Measurements from ENCODE around the gene ZNF518B.
A peak's percentile ranks its signal among the peaks of the same experiment; 100 is the strongest.

ZNF518B gene, protein sequence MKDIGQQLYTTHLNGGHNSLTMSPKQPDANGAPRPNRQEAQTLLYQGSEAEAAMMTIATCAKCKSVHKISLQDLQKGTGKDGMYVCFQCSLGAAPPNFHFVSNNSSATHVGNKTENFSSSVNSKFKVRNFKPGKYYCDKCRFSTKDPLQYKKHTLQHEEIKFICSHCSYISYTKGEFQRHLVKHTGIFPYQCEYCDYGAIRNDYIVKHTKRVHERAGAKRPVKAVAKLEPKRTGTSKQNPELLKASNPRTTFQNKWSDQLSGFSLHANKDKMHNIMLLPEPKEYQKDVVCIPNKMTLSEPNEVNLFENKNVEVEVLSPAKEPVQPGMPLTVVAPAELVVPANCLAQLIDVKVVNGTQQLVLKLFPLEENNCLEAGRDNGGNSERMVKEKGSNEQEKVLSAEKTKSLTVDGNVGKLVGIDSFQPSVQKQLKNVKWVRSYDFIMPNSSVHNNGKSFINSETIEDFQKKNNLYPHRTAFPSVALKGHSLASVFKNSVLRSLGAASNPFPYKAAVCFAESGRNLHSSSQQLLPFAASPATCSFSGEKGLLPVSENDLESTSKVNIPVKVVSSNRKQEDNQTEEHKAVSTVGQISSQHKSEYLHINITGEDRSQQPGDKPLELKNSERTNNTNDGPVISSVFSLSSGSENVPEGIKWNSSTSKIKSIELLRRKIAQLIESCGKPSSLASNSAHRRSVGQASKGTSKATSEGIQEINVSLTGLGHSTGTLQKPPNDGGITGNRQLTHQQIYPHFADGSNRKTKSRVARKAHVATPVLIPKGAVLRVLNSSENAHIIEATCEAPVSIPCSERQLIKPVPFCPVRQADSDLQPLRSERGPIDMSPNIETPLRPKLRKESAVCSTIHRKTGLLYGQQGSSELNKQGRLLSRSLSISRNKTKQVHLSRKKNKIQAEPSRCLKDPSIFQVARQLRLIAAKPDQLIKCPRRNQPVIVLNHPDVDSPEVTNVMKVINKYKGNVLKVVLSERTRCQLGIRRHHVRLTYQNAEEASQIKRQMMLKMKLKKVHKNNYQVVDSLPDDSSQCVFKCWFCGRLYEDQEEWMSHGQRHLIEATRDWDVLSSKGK

GRCh38 chr4:10457255-10457801 lies at the start of gene ZNF518B:
Gene ZNF518B, minus strand, starts transcription at chr4:10457426. Its CDS starts 11,098 bp downstream, at chr4:10446328.
- H3K36me3 ChIP-seq (replicated peaks), result peaks cover 14% of the 10 kb centered on the region
- peak; percentile 28 for DNase-seq
- H3K27ac ChIP-seq, result peak within 1 kb of the TSS; percentile 59
- H3K27me3 ChIP-seq (replicated peaks), result peaks cover 5% of the 10 kb centered on the region
- in situ Hi-C loops (cut with HindIII; ENCODE audit: low pct_ligation_motif_present, low sequenced_read_pairs), result no loop called here
- peak within 1 kb of the TSS; percentile 68 for H3K4me3 ChIP-seq (ENCODE audit: low read depth, low read length)
- TF ChIP-seq, protein P1, sequence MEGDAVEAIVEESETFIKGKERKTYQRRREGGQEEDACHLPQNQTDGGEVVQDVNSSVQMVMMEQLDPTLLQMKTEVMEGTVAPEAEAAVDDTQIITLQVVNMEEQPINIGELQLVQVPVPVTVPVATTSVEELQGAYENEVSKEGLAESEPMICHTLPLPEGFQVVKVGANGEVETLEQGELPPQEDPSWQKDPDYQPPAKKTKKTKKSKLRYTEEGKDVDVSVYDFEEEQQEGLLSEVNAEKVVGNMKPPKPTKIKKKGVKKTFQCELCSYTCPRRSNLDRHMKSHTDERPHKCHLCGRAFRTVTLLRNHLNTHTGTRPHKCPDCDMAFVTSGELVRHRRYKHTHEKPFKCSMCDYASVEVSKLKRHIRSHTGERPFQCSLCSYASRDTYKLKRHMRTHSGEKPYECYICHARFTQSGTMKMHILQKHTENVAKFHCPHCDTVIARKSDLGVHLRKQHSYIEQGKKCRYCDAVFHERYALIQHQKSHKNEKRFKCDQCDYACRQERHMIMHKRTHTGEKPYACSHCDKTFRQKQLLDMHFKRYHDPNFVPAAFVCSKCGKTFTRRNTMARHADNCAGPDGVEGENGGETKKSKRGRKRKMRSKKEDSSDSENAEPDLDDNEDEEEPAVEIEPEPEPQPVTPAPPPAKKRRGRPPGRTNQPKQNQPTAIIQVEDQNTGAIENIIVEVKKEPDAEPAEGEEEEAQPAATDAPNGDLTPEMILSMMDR (IDR thresholded peaks at IDR 0.05; ENCODE audit: low read depth, low read length, missing control alignments), result no peak

GRCh38 chr4:10506077-10506476 lies 48.9 kb upstream of the ZNF518B start:
- in situ Hi-C loops (cut with HindIII; ENCODE audit: low pct_ligation_motif_present, low sequenced_read_pairs), result no loop called here
- no peaks in the 10 kb centered on the region for H3K36me3 ChIP-seq (replicated peaks)
- no peaks in the 10 kb centered on the region for H3K27me3 ChIP-seq (replicated peaks)
- DNase-seq, result no peak
- H3K27ac ChIP-seq, result no peak overlapping the region
- TF ChIP-seq, protein P1 (IDR thresholded peaks at IDR 0.05; ENCODE audit: low read depth, low read length, missing control alignments), result no peak
- H3K4me3 ChIP-seq (ENCODE audit: low read depth, low read length), result no peak overlapping the region

DNA sequence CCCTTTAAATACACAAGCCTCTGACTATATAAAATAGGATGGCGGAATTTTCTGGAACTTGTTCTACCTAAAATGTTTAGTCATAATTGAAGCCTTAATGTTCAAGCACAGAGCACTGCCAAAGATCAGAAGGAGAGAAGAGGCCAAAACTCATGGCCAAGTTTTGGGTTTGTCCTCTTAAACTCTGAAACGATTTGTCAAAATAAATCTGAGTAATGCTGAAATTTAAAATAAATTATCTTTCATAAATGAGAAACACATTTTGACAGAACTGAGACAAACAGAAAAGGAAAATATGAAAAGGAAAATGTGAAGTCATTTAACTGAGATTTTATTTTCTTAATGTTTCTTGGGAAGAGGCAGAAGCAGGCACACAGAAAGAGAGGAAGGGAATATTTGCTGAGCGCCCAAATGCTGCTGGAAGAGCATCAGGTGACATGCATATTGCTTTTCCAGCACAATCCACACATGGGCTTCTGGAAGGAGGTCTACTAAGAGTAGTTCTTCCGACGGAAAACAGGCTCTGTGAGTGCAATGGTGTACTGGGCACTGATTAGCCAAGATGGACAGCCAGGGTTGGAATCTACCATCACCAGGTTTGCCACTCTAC lies 47.4 kb upstream of the ZNF518B start:
- no peaks in the 10 kb centered on the region for H3K36me3 ChIP-seq (replicated peaks)
- in situ Hi-C loops (cut with HindIII; ENCODE audit: low pct_ligation_motif_present, low sequenced_read_pairs), result no loop called here
- TF ChIP-seq, protein P1 (IDR thresholded peaks at IDR 0.05; ENCODE audit: low read depth, low read length, missing control alignments), result no peak

GRCh38 chr4:10502717-10503116 lies 45.5 kb upstream of the ZNF518B start:
- DNase-seq, result no peak
- TF ChIP-seq, protein P1 (IDR thresholded peaks at IDR 0.05; ENCODE audit: low read depth, low read length, missing control alignments), result no peak
- no peaks in the 10 kb centered on the region for H3K36me3 ChIP-seq (replicated peaks)
- no peaks in the 10 kb centered on the region for H3K27me3 ChIP-seq (replicated peaks)
- no peak overlapping the region for H3K4me3 ChIP-seq (ENCODE audit: low read depth, low read length)
- no peak overlapping the region for H3K27ac ChIP-seq
- in situ Hi-C loops (cut with HindIII; ENCODE audit: low pct_ligation_motif_present, low sequenced_read_pairs), result no loop called here

More for the DNA sequence above, 47.4 kb upstream of the ZNF518B start:
- H3K27ac ChIP-seq, result no peak overlapping the region
- DNase-seq, result no peak
- H3K27me3 ChIP-seq (replicated peaks), result no peaks in the 10 kb centered on the region
- H3K4me3 ChIP-seq (ENCODE audit: low read depth, low read length), result no peak overlapping the region

DNA sequence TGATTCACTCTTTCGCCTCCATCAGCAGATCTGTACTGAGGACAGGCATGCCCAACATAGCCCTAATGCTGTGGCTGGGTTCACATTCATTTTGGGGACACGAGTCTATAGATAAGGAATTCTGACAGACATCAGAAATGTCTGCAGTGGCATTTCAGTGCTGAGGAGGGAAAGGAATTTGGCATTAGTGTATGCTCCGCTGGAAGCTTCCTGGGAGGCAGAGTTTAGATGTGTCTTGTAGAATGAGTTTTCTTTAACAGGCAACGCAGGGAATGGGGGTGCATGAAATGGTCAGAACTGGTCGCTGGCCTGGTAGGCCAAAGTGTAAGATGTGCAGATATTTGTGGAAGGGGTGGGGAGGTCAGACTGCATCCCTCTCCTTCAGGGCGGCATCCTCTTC lies 43.5 kb upstream of the ZNF518B start:
- H3K27ac ChIP-seq, result no peak overlapping the region
- DNase-seq, result no peak
- in situ Hi-C loops (cut with HindIII; ENCODE audit: low pct_ligation_motif_present, low sequenced_read_pairs), result no loop called here
- TF ChIP-seq, protein P1 (IDR thresholded peaks at IDR 0.05; ENCODE audit: low read depth, low read length, missing control alignments), result no peak
- H3K27me3 ChIP-seq (replicated peaks), result no peaks in the 10 kb centered on the region
- H3K36me3 ChIP-seq (replicated peaks), result no peaks in the 10 kb centered on the region
- no peak overlapping the region for H3K4me3 ChIP-seq (ENCODE audit: low read depth, low read length)

Data from brain microvascular endothelial cell (primary cell).